NCI-H128 (cell line): ENCODE data around the gene CBX3.
A peak's percentile ranks its signal among the peaks of the same experiment; 100 is the strongest.
"Not testable (repeated sequence)": the region's sequence is repeated elsewhere in the genome, so short reads cannot be mapped to it uniquely, and the experiment has no call there.

ENCODE experiments used
- DNase-seq: peaks from one replicate; lab custom pipeline; 2025; ENCODE audit not compliant: unreplicated experiment; lab: John Stamatoyannopoulos, UW

The CBX3 gene

GRCh38 chr7:26201247-26202018 is at the start of gene CBX3:
TSS of gene CBX3 (plus strand) at chr7:26201745. CDS start at chr7:26202999, 1,254 bp downstream.
- peak; percentile 92 for DNase-seq

GRCh38 chr7:26151953-26152781 is 49.4 kb upstream of the CBX3 start, which contains the start of gene NFE2L3:
TSS of gene NFE2L3 (plus strand) at chr7:26152198. CDS start at chr7:26152499, 301 bp downstream.
- no peak for DNase-seq

- DNase-seq, result not testable (repeated sequence)
These were observed 48.7 kb upstream of the CBX3 start for GRCh38 chr7:26152782-26153240.

GRCh38 chr7:26153241-26153822 is 48.2 kb upstream of the CBX3 start:
- no peak for DNase-seq

- no peak for DNase-seq
These were observed 47.4 kb upstream of the CBX3 start for GRCh38 chr7:26153823-26154783.

- no peak for DNase-seq
These were observed 45.8 kb upstream of the CBX3 start for GRCh38 chr7:26155531-26156375.

- no peak for DNase-seq
These were observed 44.8 kb upstream of the CBX3 start for GRCh38 chr7:26156451-26157420.

- no peak for DNase-seq
These were observed 43.9 kb upstream of the CBX3 start for GRCh38 chr7:26157520-26158105.

- DNase-seq, result no peak
These were observed 42.3 kb upstream of the CBX3 start for GRCh38 chr7:26159243-26159642.

- no peak for DNase-seq
These were observed 40.6 kb upstream of the CBX3 start for GRCh38 chr7:26160896-26161295.

GRCh38 chr7:26162431-26162830 is 39.1 kb upstream of the CBX3 start:
- no peak for DNase-seq

- not testable (repeated sequence) for DNase-seq
These were observed 37.7 kb upstream of the CBX3 start for GRCh38 chr7:26163804-26164203.

GRCh38 chr7:26165950-26166683 is 35.4 kb upstream of the CBX3 start:
- DNase-seq, result no peak

GRCh38 chr7:26166684-26167266 is 34.8 kb upstream of the CBX3 start:
- DNase-seq, result no peak

- no peak for DNase-seq
These were observed 34.1 kb upstream of the CBX3 start for GRCh38 chr7:26167303-26167934.

- DNase-seq, result no peak
These were observed 33.0 kb upstream of the CBX3 start for GRCh38 chr7:26168458-26169023.
